ENCODE results near the gene STK24.

STK24 gene

DNA sequence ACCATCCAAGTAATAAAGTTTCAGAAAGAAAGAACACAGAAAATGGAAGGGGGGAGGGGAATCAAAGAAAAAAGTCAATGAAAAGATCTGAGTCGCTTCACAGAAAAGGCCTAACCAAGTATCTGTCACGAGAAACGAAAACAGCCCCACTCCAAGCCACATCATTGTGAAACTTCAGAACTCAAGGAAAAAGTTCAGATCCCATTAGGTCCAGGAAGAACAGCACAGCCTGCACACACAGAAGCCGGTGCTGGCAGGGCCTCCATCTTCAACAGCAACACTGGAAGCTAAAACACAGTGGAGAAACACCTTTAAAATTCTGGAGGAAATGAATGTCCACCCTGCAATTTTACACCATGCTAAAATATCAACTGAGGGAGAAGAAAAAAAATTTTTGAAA is 8.0 kb downstream of the STK24 start:
- no peak overlapping the region for H3K27ac ChIP-seq
- TF ChIP-seq, protein P1, sequence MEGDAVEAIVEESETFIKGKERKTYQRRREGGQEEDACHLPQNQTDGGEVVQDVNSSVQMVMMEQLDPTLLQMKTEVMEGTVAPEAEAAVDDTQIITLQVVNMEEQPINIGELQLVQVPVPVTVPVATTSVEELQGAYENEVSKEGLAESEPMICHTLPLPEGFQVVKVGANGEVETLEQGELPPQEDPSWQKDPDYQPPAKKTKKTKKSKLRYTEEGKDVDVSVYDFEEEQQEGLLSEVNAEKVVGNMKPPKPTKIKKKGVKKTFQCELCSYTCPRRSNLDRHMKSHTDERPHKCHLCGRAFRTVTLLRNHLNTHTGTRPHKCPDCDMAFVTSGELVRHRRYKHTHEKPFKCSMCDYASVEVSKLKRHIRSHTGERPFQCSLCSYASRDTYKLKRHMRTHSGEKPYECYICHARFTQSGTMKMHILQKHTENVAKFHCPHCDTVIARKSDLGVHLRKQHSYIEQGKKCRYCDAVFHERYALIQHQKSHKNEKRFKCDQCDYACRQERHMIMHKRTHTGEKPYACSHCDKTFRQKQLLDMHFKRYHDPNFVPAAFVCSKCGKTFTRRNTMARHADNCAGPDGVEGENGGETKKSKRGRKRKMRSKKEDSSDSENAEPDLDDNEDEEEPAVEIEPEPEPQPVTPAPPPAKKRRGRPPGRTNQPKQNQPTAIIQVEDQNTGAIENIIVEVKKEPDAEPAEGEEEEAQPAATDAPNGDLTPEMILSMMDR (conservative IDR thresholded peaks at IDR 0.05): no peak

DNA sequence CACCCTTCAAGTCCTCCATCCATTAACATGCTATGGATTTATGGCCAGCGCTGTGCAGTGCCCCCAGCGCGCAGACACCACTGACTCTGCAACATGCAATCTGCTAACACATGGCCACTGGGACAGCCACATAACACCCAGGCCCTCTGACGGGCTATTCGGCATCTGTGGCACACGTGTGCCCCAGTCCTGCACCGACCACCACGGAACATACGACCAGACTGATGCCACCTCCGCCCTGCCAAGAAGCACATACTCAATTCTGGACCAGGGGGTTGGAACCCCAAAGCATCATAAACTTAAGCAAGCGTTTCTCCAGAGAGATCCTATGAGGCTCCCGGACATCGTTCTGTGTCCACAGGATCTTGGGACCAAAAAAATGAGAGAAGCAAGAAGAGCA is 9.8 kb downstream of the STK24 start:
- no peak overlapping the region for H3K27ac ChIP-seq
- TF ChIP-seq, protein P1 (conservative IDR thresholded peaks at IDR 0.05): no peak

DNA sequence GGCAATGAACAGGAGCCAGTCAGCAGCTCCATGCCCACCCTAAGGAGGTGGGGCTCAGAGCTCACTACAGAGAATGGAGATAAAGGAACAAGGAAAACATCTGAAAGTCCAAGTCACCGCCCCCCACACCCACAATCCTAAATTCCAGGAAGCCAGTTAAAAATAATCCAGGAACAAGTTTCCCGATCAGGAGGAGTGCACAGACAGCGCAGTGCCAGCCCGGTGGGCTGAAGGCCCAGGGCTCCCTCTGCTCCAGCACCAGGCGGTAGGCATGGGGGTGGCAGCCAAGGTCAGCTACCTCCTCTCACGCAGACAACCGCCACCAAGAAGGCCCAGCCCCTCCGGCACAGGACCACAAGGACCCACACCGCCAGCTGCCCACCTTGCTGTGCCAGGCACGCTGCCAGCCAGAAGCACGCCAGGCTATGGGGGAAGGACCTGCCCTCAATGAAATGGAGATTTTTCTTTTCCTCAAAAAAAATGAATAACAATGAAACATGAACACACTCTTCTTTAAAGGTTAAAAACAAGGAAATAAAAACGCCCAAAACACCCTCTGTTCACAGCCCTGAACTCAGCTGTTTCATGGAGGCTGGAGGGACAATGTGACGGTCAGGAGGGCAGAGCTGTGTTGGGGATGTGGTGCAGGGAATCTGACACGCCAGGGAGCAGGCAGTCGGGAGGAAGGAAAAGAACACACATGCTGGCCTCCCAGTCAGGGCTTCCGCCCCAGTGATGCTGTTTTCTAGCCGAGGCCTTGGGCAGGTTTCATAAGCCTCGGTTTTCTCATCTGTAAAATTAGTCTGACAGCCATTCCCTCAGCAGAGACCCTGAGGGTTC is 11.0 kb downstream of the STK24 start:
- TF ChIP-seq, protein P1 (conservative IDR thresholded peaks at IDR 0.05): no peak
- H3K27ac ChIP-seq: no peak overlapping the region

DNA sequence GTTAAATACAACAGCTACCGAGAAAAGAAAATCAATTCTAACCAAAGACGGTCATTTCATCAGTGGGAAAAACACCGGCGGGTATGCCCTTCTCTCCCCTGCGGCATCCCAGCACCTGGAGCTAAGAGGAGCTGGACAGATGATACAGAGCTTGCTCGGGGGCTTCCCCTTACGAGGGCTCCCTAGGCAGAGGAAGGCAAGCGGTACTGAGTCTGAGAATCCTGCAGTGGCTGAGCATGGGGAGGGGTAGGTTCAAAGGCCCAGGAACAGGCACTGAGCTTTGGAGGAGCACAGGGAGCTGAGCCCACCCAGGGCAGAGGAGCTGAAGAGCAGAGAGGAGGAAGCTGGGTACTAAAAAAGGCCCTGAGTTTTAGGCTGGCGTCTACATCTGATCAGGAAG is 12.7 kb downstream of the STK24 start:
- H3K27ac ChIP-seq: no peak overlapping the region

DNA sequence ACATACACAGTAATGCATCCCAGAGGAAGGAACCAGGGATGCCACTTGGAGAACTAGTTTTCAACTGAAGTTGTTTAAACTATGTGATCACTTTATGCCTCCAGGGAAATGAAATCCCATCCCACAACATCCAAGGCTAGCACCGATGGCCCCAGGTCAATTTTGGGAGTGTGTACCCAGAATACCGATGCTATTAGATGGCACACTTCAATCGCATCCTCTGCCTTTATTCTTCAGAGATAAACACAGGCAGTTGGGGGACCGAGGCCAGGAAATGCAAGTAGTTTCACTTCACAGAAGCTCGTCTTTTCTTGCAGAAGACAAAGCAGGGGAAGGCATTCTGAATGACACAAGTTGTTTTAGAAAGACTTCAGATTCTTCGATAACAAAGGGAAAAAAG is 13.8 kb downstream of the STK24 start:
- TF ChIP-seq, protein P1 (conservative IDR thresholded peaks at IDR 0.05): no peak
- H3K27ac ChIP-seq: no peak overlapping the region

More for the DNA sequence above, 12.7 kb downstream of the STK24 start:
- TF ChIP-seq, protein P1 (conservative IDR thresholded peaks at IDR 0.05): no peak

DNA sequence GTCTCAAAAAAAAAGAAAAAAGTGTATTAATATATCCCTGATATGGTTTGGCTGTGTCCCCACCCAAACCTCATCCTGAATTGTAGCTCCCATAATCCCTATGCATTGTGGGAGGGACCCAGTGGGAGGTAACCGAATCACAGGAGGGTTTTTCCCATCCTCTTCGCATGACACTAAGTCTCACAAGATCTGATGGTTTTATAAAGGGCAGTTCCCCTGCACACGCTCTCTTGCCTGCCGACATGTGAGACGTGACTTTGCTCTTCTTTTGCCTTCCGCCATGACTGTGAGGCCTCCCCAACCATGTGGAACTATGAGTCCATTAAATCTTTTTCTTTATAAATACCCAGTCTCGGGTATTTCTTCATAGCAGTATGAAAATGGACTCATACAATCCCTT is 17.7 kb downstream of the STK24 start:
- H3K27ac ChIP-seq: no peak overlapping the region
- TF ChIP-seq, protein P1 (conservative IDR thresholded peaks at IDR 0.05): no peak

DNA sequence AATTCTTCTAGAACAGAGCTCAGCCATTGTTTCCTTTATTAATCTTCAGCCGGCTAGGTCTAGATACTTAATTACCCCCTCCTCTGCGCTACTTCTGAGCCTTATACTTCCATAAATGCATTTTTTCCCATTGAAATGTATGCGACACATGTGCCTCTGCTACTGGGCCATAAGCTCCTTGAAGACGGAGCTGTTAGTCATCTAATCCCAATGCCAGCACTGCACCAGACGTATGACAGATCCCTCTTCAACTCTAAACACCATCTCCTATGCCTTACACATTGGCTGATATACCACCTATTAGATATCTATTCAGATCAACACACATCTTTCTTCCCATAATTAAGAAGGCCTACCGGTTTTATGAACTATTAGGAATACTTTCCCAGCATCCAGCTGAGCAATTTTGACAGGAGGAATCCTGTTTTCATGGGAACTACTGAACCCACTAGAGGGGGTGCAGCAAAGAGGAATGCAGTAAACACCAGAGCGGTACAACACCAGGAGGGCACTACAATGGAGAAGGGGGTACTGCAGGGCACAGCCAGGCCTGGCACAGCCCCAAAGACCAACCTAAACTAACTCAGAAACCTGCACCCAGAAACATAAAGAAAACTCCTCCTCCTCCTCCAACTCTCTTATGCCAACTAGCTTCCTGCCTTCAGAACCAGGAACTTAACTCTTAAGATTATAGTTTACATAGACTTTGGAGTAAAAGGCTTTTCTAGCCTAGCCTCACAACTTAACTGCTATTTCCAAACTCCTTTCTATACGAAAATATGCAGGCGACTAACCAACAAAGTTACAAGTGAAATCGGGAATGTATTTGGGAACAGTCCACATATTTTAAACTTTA is 18.7 kb downstream of the STK24 start:
- H3K27ac ChIP-seq: no peak overlapping the region
- TF ChIP-seq, protein P1 (conservative IDR thresholded peaks at IDR 0.05): no peak

All from VCaP (cell line).